Amniotic stem cell (primary cell): ENCODE measurements around the gene SLC51B.
"Not testable (repeated sequence)": the region's sequence is repeated elsewhere in the genome, so short reads cannot be mapped to it uniquely, and the experiment has no call there.

Source experiments
- DNase-seq: peaks from one replicate; lab custom pipeline; 2025; lab: John Stamatoyannopoulos, UW

The SLC51B gene

GRCh38 chr15:65066001-65066634 lies 20.9 kb downstream of the SLC51B start:
- DNase-seq = no peak

- no peak for DNase-seq
Measured at GRCh38 chr15:65066635-65067316, 21.6 kb downstream of the SLC51B start.

- DNase-seq = no peak
Measured at GRCh38 chr15:65067317-65067644, 22.1 kb downstream of the SLC51B start.

GRCh38 chr15:65067645-65068402 lies 22.6 kb downstream of the SLC51B start, which contains the start of gene RASL12:
Gene RASL12 (minus strand): TSS chr15:65067991. CDS start chr15:65067835, 156 bp downstream.
- DNase-seq = no peak

GRCh38 chr15:65068403-65068788 lies 23.2 kb downstream of the SLC51B start:
- DNase-seq = no peak

- DNase-seq = no peak
Measured at GRCh38 chr15:65069179-65069578, 24.0 kb downstream of the SLC51B start.

GRCh38 chr15:65069779-65070546 lies 24.8 kb downstream of the SLC51B start:
- DNase-seq = no peak

GRCh38 chr15:65071381-65071811 lies 26.2 kb downstream of the SLC51B start:
- DNase-seq = no peak

- no peak for DNase-seq
Measured at GRCh38 chr15:65072027-65072426, 26.8 kb downstream of the SLC51B start.

- DNase-seq = no peak
Measured at GRCh38 chr15:65072617-65073016, 27.4 kb downstream of the SLC51B start.

- not testable (repeated sequence) for DNase-seq
Measured at GRCh38 chr15:65074946-65075345, 29.8 kb downstream of the SLC51B start.

GRCh38 chr15:65075607-65076395 lies 30.6 kb downstream of the SLC51B start:
- not testable (repeated sequence) for DNase-seq

GRCh38 chr15:65076486-65077290 lies 31.5 kb downstream of the SLC51B start, which contains the start of gene KBTBD13:
Gene KBTBD13 (plus strand): TSS chr15:65076746. CDS start chr15:65076816, 70 bp downstream.
- no peak for DNase-seq

GRCh38 chr15:65077291-65077980 lies 32.2 kb downstream of the SLC51B start:
- DNase-seq = no peak

GRCh38 chr15:65077981-65078352 lies 32.8 kb downstream of the SLC51B start:
- no peak for DNase-seq

GRCh38 chr15:65079580-65079979 lies 34.4 kb downstream of the SLC51B start:
- no peak for DNase-seq

GRCh38 chr15:65081270-65081669 lies 36.1 kb downstream of the SLC51B start:
- no peak for DNase-seq

GRCh38 chr15:65081758-65082157 lies 36.6 kb downstream of the SLC51B start:
- DNase-seq = no peak

GRCh38 chr15:65082303-65082953 lies 37.2 kb downstream of the SLC51B start:
- no peak for DNase-seq
